NCI-H1930 (cell line): ENCODE measurements around the gene OR2A2.
"Not testable (repeated sequence)": the region's sequence is repeated elsewhere in the genome, so short reads cannot be mapped to it uniquely, and the experiment has no call there.

ENCODE experiments used
- DNase-seq, 2 experiments: peaks; one replicate each; lab custom pipeline; 2025; lab: John Stamatoyannopoulos, UW

The OR2A2 gene

GRCh38 chr7:144109283-144109682 is at the start of gene OR2A2:
TSS of gene OR2A2 (plus strand) at chr7:144109583. CDS start at chr7:144109583, 0 bp downstream.
- no peak for DNase-seq

- DNase-seq = peak; percentile 25 to 34
These were observed 45.7 kb upstream of the OR2A2 start for GRCh38 chr7:144063710-144064109.

GRCh38 chr7:144069511-144069910 is 39.9 kb upstream of the OR2A2 start, which contains the start of gene OR2A25:
TSS of gene OR2A25 (plus strand) at chr7:144069811. CDS start at chr7:144074220, 4,409 bp downstream.
- DNase-seq = no peak

GRCh38 chr7:144069953-144070352 is 39.4 kb upstream of the OR2A2 start:
- no peak for DNase-seq

- DNase-seq = no peak
These were observed 35.0 kb upstream of the OR2A2 start for GRCh38 chr7:144074374-144074773.

- no peak for DNase-seq
These were observed 23.4 kb upstream of the OR2A2 start, which contains the start of gene OR2A12 for GRCh38 chr7:144085978-144086377. TSS of gene OR2A12 (plus strand) at chr7:144086278. CDS start at chr7:144095108, 8,830 bp downstream.

- DNase-seq = no peak
These were observed 22.7 kb upstream of the OR2A2 start for GRCh38 chr7:144086730-144087129.

GRCh38 chr7:144087230-144087629 is 22.2 kb upstream of the OR2A2 start:
- no peak for DNase-seq

GRCh38 chr7:144090667-144091066 is 18.7 kb upstream of the OR2A2 start:
- DNase-seq = no peak

- DNase-seq = no peak
These were observed 10.6 kb upstream of the OR2A2 start for GRCh38 chr7:144098776-144099175.

- DNase-seq = no peak
These were observed 8.8 kb upstream of the OR2A2 start for GRCh38 chr7:144100607-144101006.

- no peak for DNase-seq
These were observed 7.3 kb upstream of the OR2A2 start for GRCh38 chr7:144102041-144102440.

GRCh38 chr7:144105211-144105610 is 4.2 kb upstream of the OR2A2 start:
- DNase-seq = no peak

- no peak for DNase-seq
These were observed 889 bp downstream of the OR2A2 start for GRCh38 chr7:144110272-144110671.

GRCh38 chr7:144113651-144114050 is 4.3 kb downstream of the OR2A2 start:
- DNase-seq = no peak

GRCh38 chr7:144118341-144118740 is 9.0 kb downstream of the OR2A2 start:
- DNase-seq = no peak

GRCh38 chr7:144122876-144123275 is 13.5 kb downstream of the OR2A2 start, which contains the start of gene OR2A14:
TSS of gene OR2A14 (plus strand) at chr7:144123176. CDS start at chr7:144129113, 5,937 bp downstream.
- no peak for DNase-seq

GRCh38 chr7:144127714-144128334 is 18.4 kb downstream of the OR2A2 start:
- peak; percentile 72 to 73 for DNase-seq

GRCh38 chr7:144129601-144130000 is 20.2 kb downstream of the OR2A2 start:
- DNase-seq = not testable (repeated sequence)

GRCh38 chr7:144130730-144131129 is 21.3 kb downstream of the OR2A2 start:
- no peak for DNase-seq

- no peak for DNase-seq
These were observed 22.9 kb downstream of the OR2A2 start for GRCh38 chr7:144132262-144132661.

GRCh38 chr7:144133307-144133706 is 23.9 kb downstream of the OR2A2 start:
- no peak for DNase-seq

GRCh38 chr7:144134116-144134515 is 24.7 kb downstream of the OR2A2 start:
- no peak for DNase-seq

GRCh38 chr7:144137501-144137900 is 28.1 kb downstream of the OR2A2 start:
- DNase-seq = no peak
